ENCODE measurements around the gene PHIP.

DNA sequence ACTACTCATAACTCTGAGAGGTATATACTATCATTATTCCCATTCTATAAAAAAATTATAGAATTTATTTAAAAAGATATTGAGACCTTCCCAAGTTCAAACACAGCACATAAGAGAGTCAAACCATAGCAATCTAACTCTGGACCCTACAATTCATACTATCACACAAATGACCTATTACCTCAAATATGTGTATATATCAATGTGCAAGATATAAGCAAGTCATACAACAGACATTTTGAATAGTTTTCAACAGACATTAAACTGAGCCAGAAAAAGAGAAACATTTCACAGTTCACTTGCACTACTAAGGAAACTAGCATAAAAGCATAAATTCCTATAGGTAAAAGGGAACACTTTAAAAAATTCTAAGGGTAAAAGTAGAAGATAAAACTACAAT lies 11.7 kb downstream of the PHIP start:
- TF ChIP-seq, protein P1, sequence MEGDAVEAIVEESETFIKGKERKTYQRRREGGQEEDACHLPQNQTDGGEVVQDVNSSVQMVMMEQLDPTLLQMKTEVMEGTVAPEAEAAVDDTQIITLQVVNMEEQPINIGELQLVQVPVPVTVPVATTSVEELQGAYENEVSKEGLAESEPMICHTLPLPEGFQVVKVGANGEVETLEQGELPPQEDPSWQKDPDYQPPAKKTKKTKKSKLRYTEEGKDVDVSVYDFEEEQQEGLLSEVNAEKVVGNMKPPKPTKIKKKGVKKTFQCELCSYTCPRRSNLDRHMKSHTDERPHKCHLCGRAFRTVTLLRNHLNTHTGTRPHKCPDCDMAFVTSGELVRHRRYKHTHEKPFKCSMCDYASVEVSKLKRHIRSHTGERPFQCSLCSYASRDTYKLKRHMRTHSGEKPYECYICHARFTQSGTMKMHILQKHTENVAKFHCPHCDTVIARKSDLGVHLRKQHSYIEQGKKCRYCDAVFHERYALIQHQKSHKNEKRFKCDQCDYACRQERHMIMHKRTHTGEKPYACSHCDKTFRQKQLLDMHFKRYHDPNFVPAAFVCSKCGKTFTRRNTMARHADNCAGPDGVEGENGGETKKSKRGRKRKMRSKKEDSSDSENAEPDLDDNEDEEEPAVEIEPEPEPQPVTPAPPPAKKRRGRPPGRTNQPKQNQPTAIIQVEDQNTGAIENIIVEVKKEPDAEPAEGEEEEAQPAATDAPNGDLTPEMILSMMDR (IDR thresholded peaks at IDR 0.05): no peak
- no peak for TF ChIP-seq POLR2AphosphoS5 (IDR thresholded peaks at IDR 0.05)
